ENCODE data around the gene CTH.
"Not testable (repeated sequence)": the region's sequence is repeated elsewhere in the genome, so short reads cannot be mapped to it uniquely, and the experiment has no call there.

Gene CTH

DNA sequence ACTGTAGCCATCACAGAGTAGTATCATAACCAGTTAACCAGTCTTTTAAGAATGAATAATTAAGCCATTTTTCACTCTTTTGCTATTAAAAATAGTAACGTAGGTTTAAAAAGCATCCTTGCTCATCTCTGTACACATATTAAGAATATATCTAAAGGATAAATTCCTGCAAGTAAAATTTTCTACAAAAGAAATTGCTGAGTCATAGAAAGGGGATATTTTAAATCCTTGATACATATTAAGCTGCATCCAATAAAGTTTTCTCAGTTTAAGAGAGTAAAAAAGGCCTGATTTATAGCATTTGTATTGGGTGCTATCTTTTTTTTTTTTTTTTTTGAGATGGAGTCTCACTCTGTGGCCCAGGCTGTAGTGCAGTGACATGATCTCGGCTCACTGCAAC, 1.9 kb upstream of the CTH start:
- no peak for DNase-seq (ENCODE audit: low spot score)

DNA sequence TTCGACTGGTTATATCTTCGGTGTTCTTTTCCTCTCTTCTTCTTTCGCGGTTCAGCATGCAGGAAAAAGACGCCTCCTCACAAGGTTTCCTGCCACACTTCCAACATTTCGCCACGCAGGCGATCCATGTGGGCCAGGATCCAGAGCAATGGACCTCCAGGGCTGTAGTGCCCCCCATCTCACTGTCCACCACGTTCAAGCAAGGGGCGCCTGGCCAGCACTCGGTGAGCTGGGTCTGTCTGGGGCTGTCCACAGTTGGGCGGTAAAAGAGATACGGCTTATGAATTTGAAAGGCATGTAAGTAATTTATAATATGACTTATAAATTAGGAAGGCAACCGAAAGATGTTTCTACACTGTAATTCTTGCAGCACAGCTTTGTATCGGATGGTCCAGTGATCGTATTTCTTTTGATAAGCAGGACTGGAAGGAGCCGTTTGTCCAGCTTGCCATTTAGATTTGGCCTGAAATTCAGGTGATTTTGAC, 334 bp downstream of the CTH start:
- DNase-seq (ENCODE audit: low spot score): no peak

GRCh38 chr1:70415882-70416281, 4.8 kb downstream of the CTH start:
- DNase-seq (ENCODE audit: low spot score): no peak

DNA sequence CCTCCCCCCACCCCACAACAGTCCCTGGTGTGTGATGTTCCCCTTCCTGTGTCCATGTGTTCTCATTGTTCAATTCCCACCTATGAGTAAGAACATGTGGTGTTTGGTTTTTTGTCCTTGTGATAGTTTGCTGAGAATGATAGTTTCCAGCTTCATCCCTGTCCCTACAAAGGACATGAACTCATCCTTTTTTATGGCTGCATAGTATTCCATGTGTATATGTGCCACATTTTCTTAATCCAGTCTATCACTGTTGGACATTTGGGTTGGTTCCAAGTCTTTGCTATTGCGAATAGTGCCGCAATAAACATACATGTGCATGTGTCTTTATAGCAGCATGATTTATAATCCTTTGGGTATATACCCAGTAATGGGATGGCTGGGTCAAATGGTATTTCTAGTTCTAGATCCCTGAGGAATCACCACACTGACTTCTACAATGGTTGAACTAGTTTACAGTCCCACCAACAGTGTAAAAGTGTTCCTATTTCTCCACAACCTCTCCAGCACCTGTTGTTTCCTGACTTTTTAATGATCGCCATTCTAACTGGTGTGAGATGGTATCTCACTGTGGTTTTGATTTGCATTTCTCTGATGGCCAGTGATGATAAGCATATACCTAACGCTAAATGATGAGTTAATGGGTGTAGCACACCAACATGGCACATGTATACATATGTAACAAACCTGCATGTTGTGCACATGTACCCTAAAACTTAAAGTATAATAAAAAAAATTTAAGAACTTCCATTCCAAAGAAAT, 8.1 kb downstream of the CTH start:
- not testable (repeated sequence) for DNase-seq (ENCODE audit: low spot score)

- no peak for DNase-seq (ENCODE audit: low spot score)
Observed at GRCh38 chr1:70420320-70420719, 9.3 kb downstream of the CTH start.

DNA sequence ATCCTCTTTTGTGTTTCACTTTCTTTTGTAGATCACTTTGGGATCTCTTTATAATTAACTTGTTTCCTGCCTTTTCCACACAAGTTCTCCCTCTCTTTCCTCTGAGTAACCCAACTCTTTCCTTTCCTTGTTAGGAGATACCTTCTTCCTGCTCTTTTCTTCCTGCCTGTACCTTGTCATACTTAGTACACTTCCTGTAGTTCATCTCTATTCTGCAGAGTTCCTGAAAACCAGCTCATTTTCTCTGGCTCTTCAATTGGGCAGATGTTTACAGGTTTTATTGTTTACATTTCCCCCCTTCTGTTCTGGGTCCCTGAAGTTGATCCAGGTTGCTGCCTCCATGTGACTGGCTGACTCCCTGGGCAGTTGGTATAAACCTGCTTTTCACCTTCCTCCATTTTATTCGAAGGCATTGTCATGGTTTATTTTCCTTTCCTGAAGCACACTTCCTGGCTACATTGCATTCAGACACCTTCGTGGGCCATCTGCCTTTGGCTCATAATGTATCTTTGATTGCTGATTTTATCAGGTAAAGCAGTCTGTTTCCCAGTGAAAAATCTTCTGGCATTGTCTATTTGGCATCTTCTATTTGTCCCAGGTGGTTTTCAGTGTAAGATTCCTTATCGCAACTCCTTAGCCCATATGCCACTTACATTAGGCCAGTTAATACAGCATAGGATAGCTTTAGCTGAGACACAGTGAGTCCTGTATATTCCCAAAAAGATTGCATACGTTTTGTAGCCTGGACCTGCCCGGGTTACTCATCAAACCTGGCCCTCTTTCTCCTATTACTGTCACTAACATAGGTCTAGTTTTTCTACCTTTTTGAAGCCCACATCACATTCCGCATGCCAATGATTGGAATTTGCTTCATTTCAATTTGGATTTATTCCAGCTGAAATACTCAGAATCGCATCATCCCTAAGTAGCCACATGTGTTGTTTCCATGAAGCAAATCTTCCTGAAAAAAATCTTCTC, 15.4 kb downstream of the CTH start:
- DNase-seq (ENCODE audit: low spot score): no peak

DNA sequence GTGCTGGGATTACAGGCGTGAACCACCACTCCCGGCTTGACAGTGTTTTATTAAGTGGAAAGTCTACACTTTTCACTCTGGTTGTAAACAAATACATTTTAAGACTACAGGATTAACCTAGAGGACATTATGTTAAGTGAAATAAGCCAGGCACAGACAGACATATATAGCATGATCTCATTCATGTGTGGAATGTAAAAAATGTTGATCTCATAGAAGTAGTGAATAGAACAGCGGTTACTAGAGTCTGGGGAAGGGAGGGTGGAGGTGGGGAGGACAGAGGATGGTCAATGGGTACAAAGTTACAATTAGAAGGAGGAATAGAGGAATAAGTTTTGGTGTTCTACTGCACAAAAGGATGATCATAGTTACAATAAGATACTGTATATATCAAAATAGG, 16.9 kb downstream of the CTH start:
- no peak for DNase-seq (ENCODE audit: low spot score)

DNA sequence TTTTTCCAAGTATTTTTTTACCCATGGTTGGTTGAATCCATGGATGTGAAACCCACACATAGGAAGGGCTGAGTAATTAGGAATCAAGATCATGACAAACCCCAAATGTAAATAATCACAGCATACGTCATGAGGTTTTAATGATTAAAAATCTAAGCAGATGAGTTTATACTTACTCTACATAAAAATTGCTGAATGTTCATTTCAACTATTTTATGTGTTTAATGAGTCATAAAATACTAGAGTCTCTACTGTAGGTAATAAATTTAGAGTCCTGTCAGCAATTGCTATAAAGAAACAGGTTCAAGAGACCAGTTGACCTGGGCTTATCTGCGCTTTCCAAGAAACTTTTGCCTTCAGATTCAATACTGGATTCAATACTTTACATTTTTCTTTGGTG, 18.2 kb downstream of the CTH start:
- no peak for DNase-seq (ENCODE audit: low spot score)

DNA sequence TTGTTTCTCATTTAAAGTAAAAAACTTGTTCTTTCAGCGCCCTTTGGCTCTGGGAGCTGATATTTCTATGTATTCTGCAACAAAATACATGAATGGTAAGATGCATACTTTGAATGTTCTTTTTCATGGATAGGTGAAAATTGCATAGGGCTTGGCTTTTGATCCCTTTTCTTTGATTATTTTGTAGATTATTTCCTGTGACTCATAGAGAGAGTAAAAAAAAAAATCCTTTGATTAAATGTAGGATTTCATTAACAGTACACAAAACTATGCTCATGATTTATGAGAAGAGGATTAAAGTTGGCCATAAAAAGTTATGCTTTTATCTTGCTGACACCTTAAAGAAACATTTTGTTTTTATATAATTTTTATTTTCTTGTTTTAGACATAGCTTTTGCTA, 18.7 kb downstream of the CTH start:
- DNase-seq (ENCODE audit: low spot score): no peak

GRCh38 chr1:70431317-70431716, 20.2 kb downstream of the CTH start:
- DNase-seq (ENCODE audit: low spot score): no peak

DNA sequence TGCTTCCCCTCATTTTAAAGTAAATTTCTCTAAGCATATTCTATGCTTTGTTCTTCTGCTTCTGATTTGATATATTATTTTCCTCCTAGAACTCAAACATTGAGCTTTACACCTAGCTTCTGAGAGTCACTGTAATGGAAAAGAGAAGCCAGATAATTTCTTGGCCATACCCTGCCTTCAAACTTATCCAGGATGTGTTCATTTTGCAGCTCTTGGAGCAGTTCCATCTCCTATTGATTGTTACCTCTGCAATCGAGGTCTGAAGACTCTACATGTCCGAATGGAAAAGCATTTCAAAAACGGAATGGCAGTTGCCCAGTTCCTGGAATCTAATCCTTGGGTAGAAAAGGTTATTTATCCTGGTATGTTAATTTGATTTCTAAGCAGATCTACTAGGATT, 20.8 kb downstream of the CTH start:
- DNase-seq (ENCODE audit: low spot score): no peak

DNA sequence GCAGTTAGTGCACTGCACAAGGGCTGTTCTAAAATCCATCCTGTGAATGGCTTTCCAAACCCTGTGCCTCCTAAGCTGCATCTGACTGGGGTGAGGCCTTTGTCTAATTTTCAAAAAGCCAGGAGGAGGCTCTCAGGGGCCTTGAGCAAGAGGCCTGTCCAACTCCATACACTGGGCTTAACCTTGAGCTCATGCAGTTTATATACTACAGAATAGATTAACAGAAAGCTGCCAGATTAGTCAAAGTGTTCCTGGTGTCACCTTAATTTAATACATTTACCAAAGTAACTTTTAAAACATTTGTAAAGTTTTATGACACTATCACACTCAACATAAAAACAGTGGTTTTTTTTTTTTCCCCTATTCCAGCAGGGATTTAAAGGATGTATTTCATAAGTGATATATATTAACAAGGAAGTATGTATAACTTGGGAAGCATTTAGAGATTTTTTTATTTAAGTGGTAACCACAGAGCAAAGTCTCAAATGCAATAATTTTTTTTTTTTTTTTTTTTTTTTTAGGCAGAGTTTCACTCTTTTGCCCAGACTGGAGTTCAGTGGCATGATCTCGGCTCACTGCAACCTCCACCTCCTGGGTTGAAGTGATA, 23.3 kb downstream of the CTH start:
- DNase-seq (ENCODE audit: low spot score): no peak

DNA sequence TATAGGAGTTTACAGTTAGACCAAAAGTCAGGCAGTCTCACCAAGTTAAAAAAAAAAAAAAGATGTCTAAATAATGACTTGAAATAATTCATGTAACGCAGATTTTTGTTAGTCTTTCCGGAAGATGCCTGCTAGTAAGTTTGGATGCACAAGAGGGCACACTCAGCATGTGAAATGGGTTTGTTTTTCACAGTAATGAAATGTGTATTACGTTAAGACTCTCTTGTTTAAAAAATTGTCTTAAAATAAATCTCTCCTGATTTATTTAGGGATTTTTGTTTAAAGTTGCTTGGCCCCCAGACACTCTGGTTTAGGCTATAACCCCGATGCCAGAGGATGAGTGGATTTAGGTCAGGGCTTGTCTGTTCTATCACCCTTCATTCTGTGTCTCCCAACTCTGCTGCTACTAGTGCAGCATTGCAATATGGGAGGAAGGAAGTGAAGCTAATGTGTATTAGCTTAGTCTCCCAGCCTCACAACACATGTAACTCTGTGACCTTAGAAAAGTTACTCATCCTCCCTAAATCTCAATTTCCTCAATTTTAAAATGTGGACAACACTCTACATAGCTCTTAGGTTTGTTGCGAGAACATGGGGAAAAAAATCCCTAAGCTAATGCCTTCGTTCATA, 25.7 kb downstream of the CTH start:
- DNase-seq (ENCODE audit: low spot score): no peak

DNA sequence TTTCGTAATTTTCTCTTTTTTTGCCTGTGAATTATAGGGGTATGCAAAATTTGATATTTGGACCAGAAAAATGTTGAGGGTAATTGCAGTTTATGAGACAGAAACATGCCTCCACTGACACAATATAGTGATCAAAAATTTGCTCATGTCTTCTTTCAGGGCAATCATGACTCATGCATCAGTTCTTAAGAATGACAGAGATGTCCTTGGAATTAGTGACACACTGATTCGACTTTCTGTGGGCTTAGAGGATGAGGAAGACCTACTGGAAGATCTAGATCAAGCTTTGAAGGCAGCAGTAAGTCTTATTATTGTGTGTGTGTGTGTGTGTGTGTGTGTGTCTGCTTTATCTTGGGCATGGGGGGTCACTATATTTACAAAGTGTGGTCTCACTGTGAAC, 27.5 kb downstream of the CTH start:
- no peak for DNase-seq (ENCODE audit: low spot score)

- no peak for DNase-seq (ENCODE audit: low spot score)
Observed at GRCh38 chr1:70440642-70441391, 29.7 kb downstream of the CTH start.

DNA sequence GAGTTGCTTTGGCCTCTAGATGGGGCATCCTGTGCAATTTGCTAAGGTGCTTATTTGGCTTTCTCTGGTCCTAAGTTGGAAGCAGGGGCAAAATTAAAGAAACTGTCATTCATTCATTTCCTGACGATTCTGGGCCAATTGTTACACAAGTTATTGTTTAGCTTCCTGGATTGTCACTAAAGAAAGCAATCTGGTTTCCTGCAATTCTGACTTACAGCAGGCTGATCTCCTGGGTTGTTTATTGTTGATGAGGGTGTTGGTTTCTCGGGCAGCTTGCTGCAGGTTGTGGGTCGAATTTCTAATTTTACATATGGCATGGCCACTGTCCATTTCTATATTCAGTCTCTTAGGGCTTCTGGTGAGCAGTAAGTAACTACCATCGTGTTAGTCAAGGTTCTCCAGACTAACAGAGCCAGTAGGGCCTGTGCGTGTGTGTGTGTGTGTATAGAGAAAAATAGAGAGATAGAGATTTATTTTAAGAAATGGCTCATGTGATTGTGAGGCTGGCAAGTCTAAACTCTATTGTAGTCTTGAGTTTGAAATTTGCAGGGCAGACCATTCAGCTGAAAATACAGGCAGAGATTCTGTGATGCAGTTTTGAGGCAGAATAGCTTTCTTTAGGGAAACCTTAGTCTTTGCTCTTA, 30.4 kb downstream of the CTH start:
- no peak for DNase-seq (ENCODE audit: low spot score)

DNA sequence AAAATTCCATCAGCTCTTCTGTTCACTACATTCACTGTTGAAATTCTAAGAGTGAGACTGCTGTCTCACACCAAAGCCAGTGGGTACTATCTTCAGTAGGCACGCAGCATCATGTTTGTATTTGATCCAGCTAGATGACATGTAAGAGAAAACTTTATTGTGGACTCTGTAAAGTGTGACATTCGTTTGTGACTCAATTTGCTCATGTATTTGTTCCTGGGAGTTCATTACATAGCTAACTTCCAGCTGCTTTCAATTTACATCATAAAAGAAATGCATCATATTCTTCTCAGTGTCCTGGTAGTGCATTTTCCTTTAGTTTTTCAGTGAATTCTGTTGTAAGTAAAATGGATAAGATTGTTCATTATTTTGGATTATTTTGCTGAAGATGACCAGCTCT, 31.4 kb downstream of the CTH start:
- DNase-seq (ENCODE audit: low spot score): no peak

DNA sequence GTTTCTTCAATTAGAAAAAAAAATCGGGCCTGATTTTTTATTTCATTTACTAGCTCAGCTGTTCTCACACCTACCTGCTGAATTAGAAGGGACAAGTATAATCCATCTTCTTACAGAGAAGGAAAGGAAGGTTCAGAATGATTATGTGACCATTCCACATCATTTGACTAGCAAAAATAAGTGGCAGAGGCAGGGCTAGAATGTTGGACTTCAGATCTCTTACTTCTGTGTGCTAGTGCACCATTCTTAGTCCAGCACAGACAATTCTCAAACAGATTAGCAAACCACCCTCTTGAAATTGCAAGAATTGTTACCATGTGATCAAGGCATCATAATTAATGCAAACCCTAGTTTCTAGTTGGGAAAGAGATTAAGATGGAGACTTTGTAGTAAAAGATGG, 32.7 kb downstream of the CTH start:
- DNase-seq (ENCODE audit: low spot score): no peak

DNA sequence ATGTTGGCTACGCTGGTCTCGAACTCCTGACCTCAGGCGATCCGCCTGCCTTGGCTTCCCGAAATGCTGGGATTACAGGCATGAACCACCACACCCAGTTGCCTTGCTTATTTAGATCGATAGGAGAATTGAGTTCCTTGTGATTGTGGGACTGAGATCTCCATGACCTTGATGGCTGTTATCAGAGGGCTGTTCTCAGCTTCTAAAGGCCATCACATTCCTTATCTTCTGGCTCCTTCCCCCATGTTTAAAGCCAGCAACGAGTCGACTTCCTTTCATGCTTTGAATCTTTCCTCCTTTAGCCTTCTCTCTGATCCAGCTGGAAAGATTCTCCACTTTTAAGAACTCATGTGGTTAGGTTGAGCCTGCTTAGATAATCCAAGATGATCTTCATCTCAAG, 38.0 kb downstream of the CTH start:
- DNase-seq (ENCODE audit: low spot score): no peak

DNA sequence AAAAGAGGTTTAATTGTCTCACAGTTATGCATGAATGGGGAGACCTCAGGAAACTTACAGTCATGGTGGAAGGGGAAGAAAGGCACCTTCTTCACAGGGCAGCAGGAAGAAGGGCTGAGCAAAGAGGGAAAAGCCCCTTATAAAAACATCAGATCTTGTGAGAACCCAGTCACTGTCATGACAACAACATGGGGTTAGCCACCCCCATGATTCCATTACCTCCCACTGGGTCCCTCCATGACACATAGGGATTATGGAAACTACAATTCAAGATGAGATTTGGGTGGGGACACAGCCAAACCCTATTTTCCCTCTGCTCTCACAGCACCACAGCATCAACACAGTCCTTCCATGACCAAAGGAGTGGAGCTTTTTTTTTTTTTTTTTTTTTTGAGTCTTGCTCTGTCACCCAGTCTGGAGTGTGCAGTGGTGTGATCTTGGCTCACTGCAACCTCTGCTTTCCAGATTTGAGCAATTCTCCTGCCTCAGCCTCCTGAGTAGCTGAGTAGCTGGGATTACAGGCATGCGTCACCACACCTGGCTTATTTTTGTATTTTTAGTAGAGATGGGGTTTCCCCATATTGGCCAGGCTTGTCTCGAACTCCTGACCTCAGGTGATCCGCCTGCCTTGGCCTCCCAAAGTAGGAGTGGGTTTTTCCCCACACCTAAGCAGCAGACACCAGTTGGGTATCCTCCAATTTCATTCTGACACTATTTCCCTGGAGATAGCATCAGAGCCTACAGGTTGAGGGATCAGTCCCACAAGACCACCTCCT, 41.3 kb downstream of the CTH start:
- DNase-seq (ENCODE audit: low spot score): not testable (repeated sequence)
